ENCODE data around the gene PUDP.

Gene PUDP

DNA sequence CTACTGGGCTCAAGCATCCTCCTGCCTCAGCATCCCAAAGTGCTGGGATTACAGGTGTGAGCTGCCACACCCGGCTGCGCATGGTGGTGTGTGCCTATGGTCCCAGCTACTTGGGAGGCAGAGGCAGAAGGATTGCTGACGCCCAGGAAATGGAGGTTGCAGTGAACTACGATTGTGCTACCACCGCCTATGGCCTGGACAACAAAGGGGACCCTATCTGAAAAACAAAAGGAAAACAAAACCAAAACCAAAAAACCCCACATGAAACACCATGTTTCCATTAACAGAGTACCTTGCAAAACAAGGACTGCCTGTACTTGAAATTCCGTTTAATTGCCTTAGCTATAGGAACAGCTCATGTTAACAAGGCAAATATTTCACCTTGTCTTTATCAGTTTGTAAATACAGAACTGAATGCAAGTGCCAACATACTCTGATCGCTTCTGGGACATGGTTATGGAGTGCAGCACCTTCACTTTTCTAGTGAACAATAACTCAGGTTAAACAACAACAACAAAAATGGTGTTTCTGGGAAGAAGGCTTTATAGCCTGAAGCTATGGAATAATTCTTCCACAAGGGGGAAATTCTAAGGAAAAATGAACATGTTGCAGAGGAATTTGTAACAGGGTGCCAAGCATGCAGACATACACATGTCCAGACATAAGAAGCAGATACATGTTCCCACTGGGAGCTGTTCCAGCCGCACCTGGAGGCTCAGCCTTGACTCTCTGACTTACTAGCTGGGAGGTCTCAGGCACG is 73.6 kb downstream of the PUDP start:
- no peak for TF ChIP-seq EZH2 (IDR thresholded peaks at IDR 0.05; ENCODE audit: borderline replicate concordance, low read length)
- TF ChIP-seq, protein P1, sequence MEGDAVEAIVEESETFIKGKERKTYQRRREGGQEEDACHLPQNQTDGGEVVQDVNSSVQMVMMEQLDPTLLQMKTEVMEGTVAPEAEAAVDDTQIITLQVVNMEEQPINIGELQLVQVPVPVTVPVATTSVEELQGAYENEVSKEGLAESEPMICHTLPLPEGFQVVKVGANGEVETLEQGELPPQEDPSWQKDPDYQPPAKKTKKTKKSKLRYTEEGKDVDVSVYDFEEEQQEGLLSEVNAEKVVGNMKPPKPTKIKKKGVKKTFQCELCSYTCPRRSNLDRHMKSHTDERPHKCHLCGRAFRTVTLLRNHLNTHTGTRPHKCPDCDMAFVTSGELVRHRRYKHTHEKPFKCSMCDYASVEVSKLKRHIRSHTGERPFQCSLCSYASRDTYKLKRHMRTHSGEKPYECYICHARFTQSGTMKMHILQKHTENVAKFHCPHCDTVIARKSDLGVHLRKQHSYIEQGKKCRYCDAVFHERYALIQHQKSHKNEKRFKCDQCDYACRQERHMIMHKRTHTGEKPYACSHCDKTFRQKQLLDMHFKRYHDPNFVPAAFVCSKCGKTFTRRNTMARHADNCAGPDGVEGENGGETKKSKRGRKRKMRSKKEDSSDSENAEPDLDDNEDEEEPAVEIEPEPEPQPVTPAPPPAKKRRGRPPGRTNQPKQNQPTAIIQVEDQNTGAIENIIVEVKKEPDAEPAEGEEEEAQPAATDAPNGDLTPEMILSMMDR (IDR thresholded peaks at IDR 0.05; ENCODE audit: low read length): no peak
- no peak overlapping the region for H3K27ac ChIP-seq (ENCODE audit: low read depth, low read length, poor library complexity, severe bottlenecking)

DNA sequence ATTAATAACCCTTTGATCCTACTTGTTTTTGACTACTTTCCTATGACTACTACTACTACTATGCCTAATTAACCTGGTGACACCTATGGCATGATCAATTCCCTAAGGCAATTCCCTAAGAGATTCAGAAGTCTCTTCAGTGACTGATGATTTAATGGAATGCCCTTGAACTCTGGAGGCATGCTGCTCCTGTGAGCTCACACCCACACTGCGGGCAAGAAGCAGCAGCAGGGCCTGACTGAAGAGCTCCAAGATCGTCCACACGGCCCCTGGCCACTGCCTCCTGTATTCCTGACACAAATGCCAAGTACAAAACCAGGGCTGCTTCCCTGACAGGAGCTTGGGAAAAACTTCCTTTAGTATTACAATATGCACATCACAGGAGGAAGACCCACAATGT is 74.6 kb downstream of the PUDP start:
- no peak overlapping the region for H2AFZ ChIP-seq (ENCODE audit: low read length)
- no peak overlapping the region for H3K4me3 ChIP-seq (ENCODE audit: low read depth, low read length, poor library complexity, severe bottlenecking)
- no peaks in the 10 kb centered on the region for H3K9me2 ChIP-seq (ENCODE audit: low read depth, low read length)
- no peak overlapping the region for H3K9ac ChIP-seq (ENCODE audit: low read length)
- peaks cover 23% of the 10 kb centered on the region for H3K4me1 ChIP-seq (ENCODE audit: insufficient read depth, low read length, severe bottlenecking)
- peaks cover 27% of the 10 kb centered on the region for H3K36me3 ChIP-seq (ENCODE audit: insufficient read depth, low read length)
- H4K20me1 ChIP-seq (ENCODE audit: insufficient read depth, low read length): no peaks in the 10 kb centered on the region
- no peaks in the 10 kb centered on the region for H3K9me3 ChIP-seq (ENCODE audit: low read length)
- H3F3A ChIP-seq (ENCODE audit: insufficient read depth, low read length): no peaks in the 10 kb centered on the region
- H3K27ac ChIP-seq (ENCODE audit: low read depth, low read length, poor library complexity, severe bottlenecking): no peak overlapping the region
- no peaks in the 10 kb centered on the region for H3K27me3 ChIP-seq (ENCODE audit: insufficient read depth, low read length)
- no peak for TF ChIP-seq EZH2 (IDR thresholded peaks at IDR 0.05; ENCODE audit: borderline replicate concordance, low read length)
- no peaks in the 10 kb centered on the region for H3K79me2 ChIP-seq (ENCODE audit: insufficient read depth, low read length)
- H3K4me2 ChIP-seq (ENCODE audit: low read length): no peak overlapping the region

More for the DNA sequence above, 73.6 kb downstream of the PUDP start:
- Histone ChIP-seq H4K20me1 (ENCODE audit: insufficient read depth, low read length) (no peaks in the 10 kb centered on the region), H3K9ac (ENCODE audit: low read length) (no peak overlapping the region), H3K9me3 (ENCODE audit: low read length) (no peaks in the 10 kb centered on the region), H3K27me3 (ENCODE audit: insufficient read depth, low read length) (no peaks in the 10 kb centered on the region), H3K4me3 (ENCODE audit: low read depth, low read length, poor library complexity, severe bottlenecking) (no peak overlapping the region), H3F3A (ENCODE audit: insufficient read depth, low read length) (no peaks in the 10 kb centered on the region), H3K4me2 (ENCODE audit: low read length) (no peak overlapping the region), H3K36me3 (ENCODE audit: insufficient read depth, low read length) (peaks cover 25% of the 10 kb centered on the region), H3K9me2 (ENCODE audit: low read depth, low read length) (no peaks in the 10 kb centered on the region), H3K4me1 (ENCODE audit: insufficient read depth, low read length, severe bottlenecking) (peaks cover 16% of the 10 kb centered on the region), H2AFZ (ENCODE audit: low read length) (no peak overlapping the region), H3K79me2 (ENCODE audit: insufficient read depth, low read length) (peaks cover 7% of the 10 kb centered on the region; the same call in 1 of the 2 replicates)

DNA sequence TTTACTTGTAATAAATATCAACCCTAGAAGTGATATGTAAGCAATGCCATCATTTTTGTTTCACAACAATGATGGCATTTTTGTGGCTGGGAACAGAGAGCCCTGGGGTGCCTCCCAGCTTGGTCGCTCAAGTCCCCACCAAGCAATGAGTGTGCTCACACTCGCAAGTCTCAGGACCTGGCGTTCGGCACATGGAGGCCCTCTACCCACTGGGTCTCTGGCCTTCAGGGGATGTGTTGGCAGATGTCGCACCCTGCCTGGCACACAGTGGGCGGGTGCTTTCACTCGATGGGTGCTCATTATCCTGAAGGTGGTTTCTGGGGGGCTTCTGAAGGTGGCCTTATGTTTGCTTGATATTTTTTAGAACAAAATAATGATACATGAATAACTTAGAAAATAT is 75.1 kb downstream of the PUDP start:
- Histone ChIP-seq H3K9me2 (ENCODE audit: low read depth, low read length) (no peaks in the 10 kb centered on the region), H3K4me3 (ENCODE audit: low read depth, low read length, poor library complexity, severe bottlenecking) (no peak overlapping the region), H3K9me3 (ENCODE audit: low read length) (no peaks in the 10 kb centered on the region), H3K27me3 (ENCODE audit: insufficient read depth, low read length) (no peaks in the 10 kb centered on the region), H2AFZ (ENCODE audit: low read length) (no peak overlapping the region), H4K20me1 (ENCODE audit: insufficient read depth, low read length) (no peaks in the 10 kb centered on the region), H3K4me2 (ENCODE audit: low read length) (no peak overlapping the region), H3K4me1 (ENCODE audit: insufficient read depth, low read length, severe bottlenecking) (peaks cover 23% of the 10 kb centered on the region), H3F3A (ENCODE audit: insufficient read depth, low read length) (no peaks in the 10 kb centered on the region), H3K36me3 (ENCODE audit: insufficient read depth, low read length) (peaks cover 31% of the 10 kb centered on the region), H3K27ac (ENCODE audit: low read depth, low read length, poor library complexity, severe bottlenecking) (no peak overlapping the region), H3K9ac (ENCODE audit: low read length) (no peak overlapping the region), H3K79me2 (ENCODE audit: insufficient read depth, low read length) (no peaks in the 10 kb centered on the region)
- no peak for TF ChIP-seq EZH2 (IDR thresholded peaks at IDR 0.05; ENCODE audit: borderline replicate concordance, low read length)
- TF ChIP-seq, protein P1 (IDR thresholded peaks at IDR 0.05; ENCODE audit: low read length): no peak

DNA sequence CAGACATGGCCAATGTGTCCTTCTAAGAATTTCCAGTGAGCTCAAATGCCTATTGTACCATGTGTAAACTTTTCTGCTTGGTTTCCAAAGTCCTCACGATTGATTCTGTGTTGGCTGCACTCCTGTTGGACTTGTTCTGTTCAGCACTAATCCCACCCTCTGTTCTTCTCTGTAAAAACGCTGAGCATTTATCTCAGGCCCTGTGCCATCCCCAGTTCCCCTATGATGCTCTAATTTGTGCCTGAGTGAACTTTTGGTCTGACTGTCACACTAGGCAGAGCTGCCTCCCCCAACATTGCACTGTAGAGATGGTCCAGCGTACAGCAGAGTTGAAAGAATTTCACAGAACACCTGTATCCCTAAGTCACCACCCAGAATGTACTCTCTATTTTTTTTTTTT is 76.6 kb downstream of the PUDP start:
- no peak overlapping the region for H2AFZ ChIP-seq (ENCODE audit: low read length)
- no peaks in the 10 kb centered on the region for H3K9me3 ChIP-seq (ENCODE audit: low read length)
- no peaks in the 10 kb centered on the region for H4K20me1 ChIP-seq (ENCODE audit: insufficient read depth, low read length)
- no peaks in the 10 kb centered on the region for H3K79me2 ChIP-seq (ENCODE audit: insufficient read depth, low read length)
- H3K4me3 ChIP-seq (ENCODE audit: low read depth, low read length, poor library complexity, severe bottlenecking): no peak overlapping the region
- H3K9ac ChIP-seq (ENCODE audit: low read length): no peak overlapping the region
- no peak for TF ChIP-seq EZH2 (IDR thresholded peaks at IDR 0.05; ENCODE audit: borderline replicate concordance, low read length)
- TF ChIP-seq, protein P1 (IDR thresholded peaks at IDR 0.05; ENCODE audit: low read length): no peak
- H3K27me3 ChIP-seq (ENCODE audit: insufficient read depth, low read length): no peaks in the 10 kb centered on the region
- H3K9me2 ChIP-seq (ENCODE audit: low read depth, low read length): no peaks in the 10 kb centered on the region
- no peak overlapping the region for H3K4me2 ChIP-seq (ENCODE audit: low read length)
- peaks cover 23% of the 10 kb centered on the region for H3K4me1 ChIP-seq (ENCODE audit: insufficient read depth, low read length, severe bottlenecking)
- peaks cover 37% of the 10 kb centered on the region for H3K36me3 ChIP-seq (ENCODE audit: insufficient read depth, low read length)
- H3F3A ChIP-seq (ENCODE audit: insufficient read depth, low read length): no peaks in the 10 kb centered on the region
- no peak overlapping the region for H3K27ac ChIP-seq (ENCODE audit: low read depth, low read length, poor library complexity, severe bottlenecking)

All from OCI-LY1 (cell line).